DMS 273 (cell line): Measurements from ENCODE around the gene RBBP5.
"Not testable (repeated sequence)": the region's sequence is repeated elsewhere in the genome, so short reads cannot be mapped to it uniquely, and the experiment has no call there.

Experiments used
- DNase-seq: peaks from one replicate; lab custom pipeline; 2025; ENCODE audit not compliant: unreplicated experiment; lab: John Stamatoyannopoulos, UW

Gene RBBP5

GRCh38 chr1:205121660-205122488 lies at the start of gene RBBP5:
Gene RBBP5, minus strand, starts transcription at chr1:205121978. Its CDS starts 105 bp downstream, at chr1:205121873.
- peak; percentile 99 for DNase-seq

GRCh38 chr1:205171369-205171768 lies 49.6 kb upstream of the RBBP5 start:
- no peak for DNase-seq

- DNase-seq: no peak
Observed at GRCh38 chr1:205170532-205171269, 48.9 kb upstream of the RBBP5 start.

- no peak for DNase-seq
Observed at GRCh38 chr1:205169248-205169647, 47.5 kb upstream of the RBBP5 start.

GRCh38 chr1:205168291-205168690 lies 46.5 kb upstream of the RBBP5 start:
- no peak for DNase-seq

- DNase-seq: no peak
Observed at GRCh38 chr1:205162301-205162700, 40.5 kb upstream of the RBBP5 start.

- DNase-seq: no peak
Observed at GRCh38 chr1:205161076-205161475, 39.3 kb upstream of the RBBP5 start.

- no peak for DNase-seq
Observed at GRCh38 chr1:205158048-205158616, 36.4 kb upstream of the RBBP5 start.

GRCh38 chr1:205155665-205156377 lies 34.0 kb upstream of the RBBP5 start:
- not testable (repeated sequence) for DNase-seq

- no peak for DNase-seq
Observed at GRCh38 chr1:205152505-205152904, 30.7 kb upstream of the RBBP5 start.

- DNase-seq: no peak
Observed at GRCh38 chr1:205150651-205151428, 29.1 kb upstream of the RBBP5 start.

- no peak for DNase-seq
Observed at GRCh38 chr1:205147191-205147835, 25.5 kb upstream of the RBBP5 start.

GRCh38 chr1:205144751-205145150 lies 23.0 kb upstream of the RBBP5 start:
- DNase-seq: no peak

- no peak for DNase-seq
Observed at GRCh38 chr1:205144046-205144720, 22.4 kb upstream of the RBBP5 start.

GRCh38 chr1:205142102-205142469 lies 20.3 kb upstream of the RBBP5 start:
- no peak for DNase-seq

- peak; percentile 90 for DNase-seq
Observed at GRCh38 chr1:205141236-205142101, 19.7 kb upstream of the RBBP5 start.

- no peak for DNase-seq
Observed at GRCh38 chr1:205140113-205140512, 18.3 kb upstream of the RBBP5 start.

- DNase-seq: no peak
Observed at GRCh38 chr1:205137901-205138300, 16.1 kb upstream of the RBBP5 start.

- no peak for DNase-seq
Observed at GRCh38 chr1:205133287-205133686, 11.5 kb upstream of the RBBP5 start.
